Measurements from ENCODE around the gene TARS2.

TARS2 gene

DNA sequence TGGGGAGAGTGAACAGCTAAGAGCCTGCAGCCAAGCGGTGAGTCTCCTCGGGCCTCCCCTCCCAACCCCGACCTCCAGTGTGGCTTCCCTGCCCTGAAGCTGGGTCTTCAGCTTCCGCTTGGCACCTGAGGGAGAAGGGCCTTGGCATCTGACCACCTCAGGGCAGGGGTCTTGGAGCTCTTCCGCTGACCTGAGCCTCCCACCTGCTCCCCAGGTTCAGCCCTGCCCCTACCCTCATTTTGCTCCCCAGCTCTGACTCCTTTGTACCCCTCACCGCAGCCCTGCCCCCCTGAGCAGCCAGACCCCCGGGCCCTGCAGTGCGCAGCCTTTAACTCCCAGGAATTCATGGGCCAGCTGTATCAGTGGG, 66.8 kb downstream of the TARS2 start:
- H3K9me3 ChIP-seq: no peaks in the 10 kb centered on the region
- no peak overlapping the region for H3K4me3 ChIP-seq
- intact Hi-C loops (cut with DNase I; ENCODE audit: low total_unique reads): loop anchor here (10.0 kb wide), 1 partner anchor 451 kb away; the partner anchor contains the start of genes MINDY1 and PRUNE1
- peak overlapping the region in 1 of 2 donors; percentile 97 for H3K27ac ChIP-seq
- H3K27me3 ChIP-seq: no peaks in the 10 kb centered on the region
- H3K4me1 ChIP-seq: peaks cover 3 to 75% (median 63%) of the 10 kb centered on the region in 4 donors
- TF ChIP-seq, protein P1, sequence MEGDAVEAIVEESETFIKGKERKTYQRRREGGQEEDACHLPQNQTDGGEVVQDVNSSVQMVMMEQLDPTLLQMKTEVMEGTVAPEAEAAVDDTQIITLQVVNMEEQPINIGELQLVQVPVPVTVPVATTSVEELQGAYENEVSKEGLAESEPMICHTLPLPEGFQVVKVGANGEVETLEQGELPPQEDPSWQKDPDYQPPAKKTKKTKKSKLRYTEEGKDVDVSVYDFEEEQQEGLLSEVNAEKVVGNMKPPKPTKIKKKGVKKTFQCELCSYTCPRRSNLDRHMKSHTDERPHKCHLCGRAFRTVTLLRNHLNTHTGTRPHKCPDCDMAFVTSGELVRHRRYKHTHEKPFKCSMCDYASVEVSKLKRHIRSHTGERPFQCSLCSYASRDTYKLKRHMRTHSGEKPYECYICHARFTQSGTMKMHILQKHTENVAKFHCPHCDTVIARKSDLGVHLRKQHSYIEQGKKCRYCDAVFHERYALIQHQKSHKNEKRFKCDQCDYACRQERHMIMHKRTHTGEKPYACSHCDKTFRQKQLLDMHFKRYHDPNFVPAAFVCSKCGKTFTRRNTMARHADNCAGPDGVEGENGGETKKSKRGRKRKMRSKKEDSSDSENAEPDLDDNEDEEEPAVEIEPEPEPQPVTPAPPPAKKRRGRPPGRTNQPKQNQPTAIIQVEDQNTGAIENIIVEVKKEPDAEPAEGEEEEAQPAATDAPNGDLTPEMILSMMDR (IDR thresholded peaks at IDR 0.05): no peak
- peaks cover 0 to 44% (median 39%) of the 10 kb centered on the region in 3 donors for H3K36me3 ChIP-seq
- no peak for DNase-seq

DNA sequence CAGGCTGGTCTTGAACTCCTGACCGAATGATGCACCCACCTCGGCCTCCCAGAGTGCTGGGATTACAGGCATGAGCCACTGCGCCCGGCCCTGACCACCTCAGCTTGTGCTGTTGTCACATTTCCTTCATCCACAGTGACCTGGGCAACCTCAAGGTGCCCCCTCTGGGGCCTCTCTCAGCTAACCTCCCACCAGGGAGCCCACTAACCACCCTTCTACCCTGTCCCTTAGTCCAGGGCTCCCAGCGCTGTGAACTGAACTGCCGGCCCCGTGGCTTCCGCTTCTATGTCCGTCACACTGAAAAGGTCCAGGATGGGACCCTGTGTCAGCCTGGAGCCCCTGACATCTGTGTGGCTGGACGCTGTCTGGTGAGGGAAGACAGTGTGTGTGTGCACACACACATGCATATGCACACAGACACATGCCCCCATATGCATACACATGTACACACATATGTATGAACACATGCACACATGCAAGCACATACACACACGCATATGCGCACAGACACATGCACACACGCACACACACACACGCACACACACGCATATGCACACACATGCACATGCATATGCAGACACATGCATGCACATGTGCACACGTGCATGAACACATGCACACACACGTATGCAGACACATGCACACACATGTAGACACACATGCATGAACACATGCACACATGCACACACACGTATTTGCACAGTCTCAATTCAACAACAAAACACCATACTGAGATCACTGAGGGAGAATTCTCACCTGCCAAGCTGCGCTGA, 68.2 kb downstream of the TARS2 start:
- intact Hi-C loops (cut with DNase I; ENCODE audit: low total_unique reads): loop anchor here (10.0 kb wide), 1 partner anchor 449 kb away; the partner anchor contains the start of genes MINDY1 and PRUNE1
- no peaks in the 10 kb centered on the region for H3K27me3 ChIP-seq
- DNase-seq: no peak
- TF ChIP-seq, protein P1 (IDR thresholded peaks at IDR 0.05): no peak
- H3K27ac ChIP-seq: no peak overlapping the region
- H3K36me3 ChIP-seq: peaks cover 0 to 44% (median 39%) of the 10 kb centered on the region in 3 donors
- H3K4me1 ChIP-seq: peaks cover 3 to 76% (median 65%) of the 10 kb centered on the region in 4 donors
- H3K9me3 ChIP-seq: no peaks in the 10 kb centered on the region
- no peak overlapping the region for H3K4me3 ChIP-seq

DNA sequence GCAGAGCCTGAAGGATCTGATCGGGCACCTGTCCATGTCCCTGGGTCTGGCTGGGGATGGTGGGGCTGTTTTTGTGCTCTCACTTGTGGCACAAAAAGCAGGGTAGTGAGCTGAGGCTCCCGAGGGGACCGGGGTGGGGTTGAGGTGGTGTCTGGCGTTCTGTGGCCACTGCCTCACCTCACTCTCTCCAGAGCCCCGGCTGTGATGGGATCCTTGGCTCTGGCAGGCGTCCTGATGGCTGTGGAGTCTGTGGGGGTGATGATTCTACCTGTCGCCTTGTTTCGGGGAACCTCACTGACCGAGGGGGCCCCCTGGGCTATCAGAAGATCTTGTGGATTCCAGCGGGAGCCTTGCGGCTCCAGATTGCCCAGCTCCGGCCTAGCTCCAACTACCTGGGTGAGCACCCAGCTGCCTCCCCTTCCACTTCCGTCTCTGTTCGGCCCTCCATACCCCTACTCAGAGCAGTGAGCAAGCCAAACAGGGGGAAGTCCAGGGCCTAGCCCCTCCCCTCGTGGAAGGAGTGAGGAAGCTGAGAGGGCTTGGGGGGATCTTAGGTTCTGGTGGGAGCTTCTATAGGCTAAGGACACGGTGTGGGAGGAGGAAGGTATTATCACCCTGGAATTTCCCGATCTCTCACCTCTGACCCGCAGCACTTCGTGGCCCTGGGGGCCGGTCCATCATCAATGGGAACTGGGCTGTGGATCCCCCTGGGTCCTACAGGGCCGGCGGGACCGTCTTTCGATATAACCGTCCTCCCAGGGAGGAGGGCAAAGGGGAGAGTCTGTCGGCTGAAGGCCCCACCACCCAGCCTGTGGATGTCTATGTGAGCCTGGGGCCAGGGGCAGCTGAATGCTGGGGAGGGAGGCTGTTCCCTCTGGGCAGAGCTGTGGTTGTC, 69.0 kb downstream of the TARS2 start:
- no peak overlapping the region for H3K4me3 ChIP-seq
- no peaks in the 10 kb centered on the region for H3K9me3 ChIP-seq
- TF ChIP-seq, protein P1 (IDR thresholded peaks at IDR 0.05): no peak
- DNase-seq: no peak
- intact Hi-C loops (cut with DNase I; ENCODE audit: low total_unique reads): loop anchor here (10.0 kb wide), 1 partner anchor 449 kb away; the partner anchor contains the start of genes MINDY1 and PRUNE1
- H3K36me3 ChIP-seq: peaks cover 0 to 44% (median 39%) of the 10 kb centered on the region in 3 donors
- no peaks in the 10 kb centered on the region for H3K27me3 ChIP-seq
- H3K27ac ChIP-seq: no peak overlapping the region
- H3K4me1 ChIP-seq: peaks cover 3 to 73% (median 61%) of the 10 kb centered on the region in 4 donors

DNA sequence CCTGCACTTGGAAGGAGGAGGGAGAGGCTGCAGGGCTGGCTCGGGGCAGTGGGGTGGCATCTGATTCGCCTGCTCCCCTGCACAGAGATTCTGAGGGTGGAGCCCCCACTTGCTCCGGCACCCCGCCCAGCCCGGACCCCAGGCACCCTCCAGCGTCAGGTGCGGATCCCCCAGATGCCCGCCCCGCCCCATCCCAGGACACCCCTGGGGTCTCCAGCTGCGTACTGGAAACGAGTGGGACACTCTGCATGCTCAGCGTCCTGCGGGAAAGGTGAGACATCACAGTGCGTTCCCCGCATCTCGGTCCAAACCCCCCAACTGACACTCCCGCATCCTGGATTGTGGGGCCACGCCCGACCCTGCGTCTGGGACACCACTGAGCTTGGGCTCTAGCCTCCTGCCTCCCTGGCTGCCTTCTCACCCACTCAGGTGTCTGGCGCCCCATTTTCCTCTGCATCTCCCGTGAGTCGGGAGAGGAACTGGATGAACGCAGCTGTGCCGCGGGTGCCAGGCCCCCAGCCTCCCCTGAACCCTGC, 69.9 kb downstream of the TARS2 start:
- H3K4me3 ChIP-seq: no peak overlapping the region
- no peaks in the 10 kb centered on the region for H3K9me3 ChIP-seq
- H3K4me1 ChIP-seq: peaks cover under 1 to 65% (median 54%) of the 10 kb centered on the region in 4 donors
- no peaks in the 10 kb centered on the region for H3K27me3 ChIP-seq
- DNase-seq: no peak
- intact Hi-C loops (cut with DNase I; ENCODE audit: low total_unique reads): loop anchor here (10.0 kb wide), 1 partner anchor 448 kb away; the partner anchor contains the start of genes MINDY1 and PRUNE1
- peaks cover 0 to 44% (median 39%) of the 10 kb centered on the region in 3 donors for H3K36me3 ChIP-seq
- TF ChIP-seq, protein P1 (IDR thresholded peaks at IDR 0.05): no peak
- peak overlapping the region in 1 of 2 donors; percentile 99 for H3K27ac ChIP-seq
